ENCODE results near the gene TFR2. TPM values are rescaled to one million over a fixed set of nuclear protein-coding genes. Genes with fewer than 3 reads are reported as not detected.

TFR2 gene
- total and polyA plus RNA-seq, 2 of the 13 experiments (the other 11 are each of a cell fraction or from before 2014, with no cell fraction given): 36.9 to 64.2 TPM

- no peaks in the 10 kb centered on the region for H3K4me1 ChIP-seq (ENCODE audit: insufficient read depth, low read length)
- BruUV-seq (replicated peaks): no TSS peak
- WGBS (ENCODE audit: low lambda C conversion rate): 98% methylated on average over 51 of the region's 72 CpGs
- no peak overlapping the region for H3K4me2 ChIP-seq (ENCODE audit: low read depth, low read length)
- intact Hi-C loops (cut with micrococcal nuclease; ENCODE audit: unreplicated experiment): no loop called here
- in situ Hi-C loops (cut with HindIII; ENCODE audit: extremely low pct_ligation_motif_present, low pct_unique_long_range_greater_than_20kb): no loop called here
- no peak; the same call in 2 of the 3 replicates for ATAC-seq
- peaks cover 2 to 22% of the 10 kb centered on the region in 2 experiments; a peak in 3 of 5 replicates for H3K36me3 ChIP-seq (replicated peaks in 1 of 2; ENCODE audit: control insufficient read depth in 1 of 2, insufficient read depth in 2 of 2, low read length in 2 of 2)
- H3K27me3 ChIP-seq (ENCODE audit: control insufficient read depth in 1 of 2, insufficient read depth in 2 of 2, low read length in 2 of 2): no peaks in the 10 kb centered on the region
- peaks cover 6% of the 10 kb centered on the region; the same call in 1 of the 2 replicates for H4K20me1 ChIP-seq (ENCODE audit: insufficient read depth, low read length)
- CTCF ChIA-PET (ENCODE audit: low intra/inter-chr PET ratio, low total read pairs): no interaction called here
- H3K79me2 ChIP-seq (ENCODE audit: insufficient read depth, low read length): peaks cover 2% of the 10 kb centered on the region
- no peak for FAIRE-seq
- no peak overlapping the region for H2AFZ ChIP-seq (ENCODE audit: low read length)
- H3K27ac ChIP-seq (ENCODE audit: extremely low read length, insufficient read depth, low read length): no peak overlapping the region
- POLR2A ChIA-PET: no interaction called here
- TF ChIP-seq ZBTB33 (CRISPR knock-in tag; IDR thresholded peaks at IDR 0.05) (0 out of 2 replicates have a peak, but pooled peaks have one; percentile 16), ZSCAN25 (CRISPR knock-in tag; IDR thresholded peaks at IDR 0.05) (no peak), MIER3 (CRISPR knock-in tag; IDR thresholded peaks at IDR 0.05; ENCODE audit: borderline replicate concordance) (no peak), AGO2 (optimal IDR thresholded peaks at IDR 0.05; ENCODE audit: low read depth, low read length) (peak; percentile 28), RBFOX2 (IDR thresholded peaks at IDR 0.05; ENCODE audit: low read depth, low read length) (peak; percentile 70)
- no peak overlapping the region for H3K9ac ChIP-seq (ENCODE audit: insufficient read depth, low read depth, low read length)
- DNase-seq (ENCODE audit: low spot score): no peak
- no peak overlapping the region for H3K4me3 ChIP-seq (replicated peaks in 1 of 3; ENCODE audit: insufficient read depth in 1 of 3, low read depth in 2 of 3, low read length in 3 of 3)
- H3K9me3 ChIP-seq (ENCODE audit: low read length): no peaks in the 10 kb centered on the region
Observed at GRCh38 chr7:100632951-100633717, 8.2 kb downstream of the TFR2 start.
